Cardiac muscle cell (in vitro differentiated cells and primary cell): ENCODE data around the gene LYST. TPM values are rescaled to one million over a fixed set of nuclear protein-coding genes. Genes with fewer than 3 reads are reported as not detected.

Experiments
- DNase-seq, 2 donors: peaks; one replicate each; pipeline versions ENCODE4 v3.0.0 to v3.0.0-alpha.2; 2010 to 2017; ENCODE audit warnings: low read depth in 1 of 2, low spot score in 1 of 2
- H3K27ac ChIP-seq: fragments of 200-600 bp; sonication (generic); 2 replicates; pipeline ENCODE4 v1.5.1; 2016
- H3K27me3 ChIP-seq: fragments of 200-600 bp; sonication (generic); 2 replicates; pipeline ENCODE4 v1.6.0; 2016; ENCODE audit warnings: control low read depth
- H3K36me3 ChIP-seq: fragments of 200-600 bp; sonication (generic); 2 replicates; pipeline ENCODE4 v1.5.1; 2016; ENCODE audit warnings: control low read depth
- H3K4me1 ChIP-seq: fragments of 200-600 bp; sonication (generic); 2 replicates; pipeline ENCODE4 v1.8.1; 2017; ENCODE audit warnings: low read depth, mild to moderate bottlenecking, mixed run types
- H3K4me3 ChIP-seq: fragments of 200-600 bp; sonication (generic); 2 replicates; pipeline ENCODE4 v1.5.1; 2016; ENCODE audit warnings: mild to moderate bottlenecking
- H3K9me3 ChIP-seq: fragments of 200-600 bp; sonication (generic); 2 replicates; pipeline ENCODE4 v1.5.1; 2017; ENCODE audit warnings: low read depth, mild to moderate bottlenecking, control low read depth
- CTCF ChIP-seq: IDR thresholded peaks from 2 replicates; pipeline ENCODE4 v1.5.1; 2012; ENCODE audit warnings: low read depth, mild to moderate bottlenecking, low read length
- polyA plus RNA-seq: library from polyadenylated mRNA; unstranded; fragments of >200 nt; fragmentation: Nextera tagmentation; extraction: Ambion mirVana; gene quantifications from 2 replicates; pipeline ENCODE4 v1.2.1, GENCODE V29; 2016
- total RNA-seq: library from RNA; depleted of rRNA; stranded (reverse); fragments of >200 nt; gene quantifications from 2 replicates; pipeline ENCODE4 v1.2.3, GENCODE V29; 2016

The LYST gene
- total and polyA plus RNA-seq, 2 experiments from 2014 or later, result 4.5 to 5.2 TPM

DNA sequence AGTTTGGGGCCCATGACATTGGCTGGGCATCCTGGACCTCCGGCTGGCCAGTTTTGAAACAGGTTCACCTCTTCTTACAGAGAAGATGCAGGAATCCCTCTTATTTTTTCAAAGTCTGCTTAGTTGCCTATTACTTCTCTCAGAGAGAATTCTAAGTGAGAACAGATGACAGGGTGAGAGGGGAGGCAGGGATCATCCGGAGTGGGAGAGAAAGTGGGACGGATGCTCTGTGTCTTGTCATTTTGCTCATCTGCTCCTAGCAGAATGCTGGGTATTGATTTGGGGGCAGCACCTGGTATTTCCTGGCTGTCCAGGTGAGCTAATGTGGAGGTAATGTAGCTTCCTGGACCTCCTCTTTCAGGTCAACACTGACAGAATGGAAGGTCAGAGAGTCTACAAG, 249.6 kb downstream of the LYST start:
- Histone ChIP-seq H3K4me3 (no peak overlapping the region), H3K27ac (no peak overlapping the region), H3K36me3 (no peaks in the 10 kb centered on the region), H3K9me3 (no peaks in the 10 kb centered on the region), H3K27me3 (no peaks in the 10 kb centered on the region), H3K4me1 (no peaks in the 10 kb centered on the region)
- no peak for TF ChIP-seq CTCF
- DNase-seq, result no peak

DNA sequence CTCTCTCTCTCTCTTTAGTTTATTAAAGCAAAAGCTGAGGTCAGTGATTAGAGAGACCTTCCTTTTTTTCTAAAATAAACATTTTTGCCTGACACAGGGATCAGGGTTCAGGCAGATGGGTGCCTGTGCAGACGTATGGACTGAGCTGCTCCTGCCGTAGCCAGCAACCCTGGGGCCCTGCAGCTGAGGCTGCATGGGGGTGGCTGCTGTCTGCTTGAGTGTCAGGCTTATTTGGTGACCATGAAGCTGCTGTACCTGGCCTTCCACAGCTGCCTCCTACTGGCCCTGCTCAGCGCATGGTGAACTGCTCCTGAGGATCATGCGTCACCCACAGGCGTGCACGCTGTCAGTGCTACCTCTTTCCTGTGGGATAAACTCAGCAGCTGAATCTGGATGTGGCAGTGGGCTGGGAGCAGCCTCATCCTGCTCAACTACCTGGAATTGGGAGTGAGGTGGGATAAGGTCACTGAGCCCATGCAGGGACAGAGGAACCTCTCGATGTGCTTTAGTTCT, 252.2 kb downstream of the LYST start:
- no peak for DNase-seq
- H3K36me3 ChIP-seq, result no peaks in the 10 kb centered on the region
- no peaks in the 10 kb centered on the region for H3K9me3 ChIP-seq
- H3K4me1 ChIP-seq, result no peaks in the 10 kb centered on the region
- H3K27ac ChIP-seq, result no peak overlapping the region
- no peak for TF ChIP-seq CTCF
- H3K27me3 ChIP-seq, result no peaks in the 10 kb centered on the region
- H3K4me3 ChIP-seq, result no peak overlapping the region

DNA sequence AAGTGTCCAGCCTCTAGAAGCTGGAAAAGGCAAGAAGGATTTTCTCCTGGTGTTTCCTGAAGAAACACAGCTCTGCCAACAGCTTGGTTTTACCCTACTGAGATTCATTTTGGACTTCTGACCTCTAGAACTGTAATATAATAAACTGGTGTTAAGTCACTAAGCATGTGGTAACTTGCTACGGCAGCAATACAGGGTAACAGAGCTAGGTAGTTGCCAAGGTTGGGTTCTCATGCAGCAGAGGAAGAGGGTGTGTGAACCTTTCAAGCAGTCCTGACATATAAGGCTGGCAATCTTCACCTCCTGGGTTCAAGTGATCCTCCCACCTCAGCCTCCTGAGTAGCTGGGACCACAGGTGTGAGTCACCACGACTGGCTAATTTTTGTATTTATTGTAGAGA, 253.1 kb downstream of the LYST start:
- no peaks in the 10 kb centered on the region for H3K36me3 ChIP-seq
- no peaks in the 10 kb centered on the region for H3K27me3 ChIP-seq
- H3K4me1 ChIP-seq, result no peaks in the 10 kb centered on the region
- H3K4me3 ChIP-seq, result no peak overlapping the region
- DNase-seq, result no peak
- no peaks in the 10 kb centered on the region for H3K9me3 ChIP-seq
- TF ChIP-seq CTCF, result no peak
- H3K27ac ChIP-seq, result no peak overlapping the region

GRCh38 chr1:235612761-235613160, 253.9 kb downstream of the LYST start:
- DNase-seq, result no peak
- no peak for TF ChIP-seq CTCF
- H3K27ac ChIP-seq, result no peak overlapping the region
- no peaks in the 10 kb centered on the region for H3K36me3 ChIP-seq
- H3K4me3 ChIP-seq, result no peak overlapping the region
- no peaks in the 10 kb centered on the region for H3K9me3 ChIP-seq
- H3K27me3 ChIP-seq, result no peaks in the 10 kb centered on the region
- no peaks in the 10 kb centered on the region for H3K4me1 ChIP-seq

Other genes with a start within 250 kb of the LYST start
- gene GNG4, start 217.1 kb downstream of the LYST start, total RNA-seq, result 0.18 and 0.24 TPM in 2 replicates
- 0.44 TPM in 1 of 2 replicates, not detected in the other for gene GNG4, start 217.1 kb downstream of the LYST start, polyA plus RNA-seq
- 30.5 and 54.3 TPM in 2 replicates for gene NID1, start 198.2 kb upstream of the LYST start, total RNA-seq
- 32.1 and 52.1 TPM in 2 replicates for gene NID1, start 198.2 kb upstream of the LYST start, polyA plus RNA-seq